ENCODE data around the gene KDM4B.
A peak's percentile ranks its signal among the peaks of the same experiment; 100 is the strongest.
"Not testable (repeated sequence)": the region's sequence is repeated elsewhere in the genome, so short reads cannot be mapped to it uniquely, and the experiment has no call there.

DNA sequence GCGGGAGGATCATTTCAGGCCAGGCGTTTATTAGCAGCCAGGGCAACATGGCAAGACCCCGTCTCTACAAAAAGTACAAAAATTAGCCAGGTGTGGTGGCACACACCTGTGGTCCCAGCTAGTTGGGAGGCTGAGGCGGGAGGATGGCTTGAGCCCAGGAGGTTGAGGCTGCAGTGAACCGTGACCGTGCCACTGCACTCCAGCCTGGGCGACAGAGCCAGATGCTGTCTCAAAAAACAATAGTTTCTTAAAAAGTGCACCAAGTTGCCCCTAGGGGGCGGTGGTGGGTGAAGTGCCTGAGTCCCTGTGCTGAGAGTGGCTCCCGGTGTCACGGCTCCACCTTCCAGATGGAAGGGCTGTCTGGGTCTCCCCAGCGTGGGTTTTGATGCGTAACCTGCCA, 60.7 kb downstream of the KDM4B start:
- not testable (repeated sequence) for TF ChIP-seq POLR2AphosphoS5 (IDR thresholded peaks at IDR 0.05); POLR2A (IDR thresholded peaks at IDR 0.05); EP300 (IDR thresholded peaks at IDR 0.05; ENCODE audit: low read depth)
- TF ChIP-seq, protein P1, sequence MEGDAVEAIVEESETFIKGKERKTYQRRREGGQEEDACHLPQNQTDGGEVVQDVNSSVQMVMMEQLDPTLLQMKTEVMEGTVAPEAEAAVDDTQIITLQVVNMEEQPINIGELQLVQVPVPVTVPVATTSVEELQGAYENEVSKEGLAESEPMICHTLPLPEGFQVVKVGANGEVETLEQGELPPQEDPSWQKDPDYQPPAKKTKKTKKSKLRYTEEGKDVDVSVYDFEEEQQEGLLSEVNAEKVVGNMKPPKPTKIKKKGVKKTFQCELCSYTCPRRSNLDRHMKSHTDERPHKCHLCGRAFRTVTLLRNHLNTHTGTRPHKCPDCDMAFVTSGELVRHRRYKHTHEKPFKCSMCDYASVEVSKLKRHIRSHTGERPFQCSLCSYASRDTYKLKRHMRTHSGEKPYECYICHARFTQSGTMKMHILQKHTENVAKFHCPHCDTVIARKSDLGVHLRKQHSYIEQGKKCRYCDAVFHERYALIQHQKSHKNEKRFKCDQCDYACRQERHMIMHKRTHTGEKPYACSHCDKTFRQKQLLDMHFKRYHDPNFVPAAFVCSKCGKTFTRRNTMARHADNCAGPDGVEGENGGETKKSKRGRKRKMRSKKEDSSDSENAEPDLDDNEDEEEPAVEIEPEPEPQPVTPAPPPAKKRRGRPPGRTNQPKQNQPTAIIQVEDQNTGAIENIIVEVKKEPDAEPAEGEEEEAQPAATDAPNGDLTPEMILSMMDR (IDR thresholded peaks at IDR 0.05) = peak; percentile 49 to 56 (median 52)

All from transverse colon (tissue), 4 donors.